ENCODE data around the gene AOPEP.

The AOPEP gene, protein sequence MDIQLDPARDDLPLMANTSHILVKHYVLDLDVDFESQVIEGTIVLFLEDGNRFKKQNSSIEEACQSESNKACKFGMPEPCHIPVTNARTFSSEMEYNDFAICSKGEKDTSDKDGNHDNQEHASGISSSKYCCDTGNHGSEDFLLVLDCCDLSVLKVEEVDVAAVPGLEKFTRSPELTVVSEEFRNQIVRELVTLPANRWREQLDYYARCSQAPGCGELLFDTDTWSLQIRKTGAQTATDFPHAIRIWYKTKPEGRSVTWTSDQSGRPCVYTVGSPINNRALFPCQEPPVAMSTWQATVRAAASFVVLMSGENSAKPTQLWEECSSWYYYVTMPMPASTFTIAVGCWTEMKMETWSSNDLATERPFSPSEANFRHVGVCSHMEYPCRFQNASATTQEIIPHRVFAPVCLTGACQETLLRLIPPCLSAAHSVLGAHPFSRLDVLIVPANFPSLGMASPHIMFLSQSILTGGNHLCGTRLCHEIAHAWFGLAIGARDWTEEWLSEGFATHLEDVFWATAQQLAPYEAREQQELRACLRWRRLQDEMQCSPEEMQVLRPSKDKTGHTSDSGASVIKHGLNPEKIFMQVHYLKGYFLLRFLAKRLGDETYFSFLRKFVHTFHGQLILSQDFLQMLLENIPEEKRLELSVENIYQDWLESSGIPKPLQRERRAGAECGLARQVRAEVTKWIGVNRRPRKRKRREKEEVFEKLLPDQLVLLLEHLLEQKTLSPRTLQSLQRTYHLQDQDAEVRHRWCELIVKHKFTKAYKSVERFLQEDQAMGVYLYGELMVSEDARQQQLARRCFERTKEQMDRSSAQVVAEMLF

DNA sequence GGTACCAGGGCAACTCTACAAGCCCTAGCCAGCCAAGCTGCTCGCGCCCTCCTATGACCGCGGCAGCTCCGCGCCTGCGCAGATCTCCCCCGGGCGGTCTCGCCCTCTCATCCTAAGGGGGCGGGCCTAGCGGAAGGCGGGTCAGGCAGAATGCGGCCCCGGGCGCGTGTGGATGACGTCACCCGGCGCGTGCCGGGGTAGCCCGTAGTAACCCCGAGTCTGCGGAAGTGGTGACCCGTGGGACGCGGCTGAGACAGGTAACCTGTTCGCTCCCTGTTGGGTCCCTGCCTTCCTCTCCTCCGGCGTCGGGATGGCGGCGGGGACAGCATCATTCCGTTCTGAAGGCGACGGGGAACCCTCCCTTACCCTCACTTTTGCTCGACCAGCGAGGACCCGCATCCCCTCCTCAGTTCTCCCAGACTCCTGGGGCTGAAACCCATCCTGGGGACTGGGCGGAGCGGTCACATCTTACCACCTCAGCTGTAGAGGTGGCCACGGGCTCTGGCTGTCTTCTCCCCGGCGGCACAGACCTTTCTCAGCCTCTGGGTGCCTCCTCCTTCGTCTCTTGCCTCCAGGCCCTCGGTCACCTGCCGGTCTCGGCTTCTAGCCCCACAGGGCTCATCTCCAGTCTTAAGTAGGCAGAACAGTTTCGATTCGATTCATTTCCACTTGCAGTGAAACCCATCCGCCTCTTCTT, at the start of gene AOPEP:
TSS of gene AOPEP (plus strand) at position 205 of the 697 bp plus-strand sequence. CDS start 33,085 bp downstream, outside the sequence.
- peak; percentile 96 to 98 for DNase-seq

DNA sequence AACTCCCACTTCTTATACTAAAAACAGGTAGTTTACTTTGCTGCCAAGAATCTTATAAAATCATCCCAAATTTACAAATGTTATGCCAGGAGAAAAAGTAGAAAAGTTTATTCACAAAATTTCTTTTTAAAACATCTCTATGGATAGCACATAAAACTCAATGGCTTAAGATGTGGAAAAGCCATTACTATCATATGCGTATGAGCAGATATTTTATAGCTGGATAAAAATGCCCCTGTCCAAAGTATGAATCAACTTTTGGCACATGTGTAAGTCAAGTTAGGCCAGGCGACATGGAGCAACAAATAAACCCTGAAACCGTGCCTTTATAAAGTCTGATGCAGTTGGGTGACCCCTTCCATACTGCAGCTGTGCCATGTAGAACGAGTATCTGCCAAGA, 48.6 kb upstream of the AOPEP start:
- DNase-seq: no peak

DNA sequence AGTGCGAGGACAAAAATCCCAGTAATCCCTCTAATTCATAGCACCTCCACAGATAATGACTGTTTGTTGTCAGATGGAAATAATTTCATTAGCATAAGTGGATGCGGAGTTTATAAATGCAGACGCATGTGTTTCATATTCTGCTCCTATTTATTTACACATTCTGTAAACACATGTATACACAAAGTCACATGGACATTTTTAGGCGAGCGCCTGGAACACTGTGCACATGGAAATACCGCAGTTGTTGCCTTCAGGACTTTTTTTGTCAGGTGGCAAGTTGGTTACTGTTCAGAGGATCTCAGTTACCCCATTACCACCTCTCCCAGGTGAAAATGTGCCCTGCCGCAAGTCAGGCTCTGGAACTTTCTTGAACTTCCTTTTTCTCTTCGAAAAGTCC, 46.9 kb upstream of the AOPEP start:
- DNase-seq: no peak

DNA sequence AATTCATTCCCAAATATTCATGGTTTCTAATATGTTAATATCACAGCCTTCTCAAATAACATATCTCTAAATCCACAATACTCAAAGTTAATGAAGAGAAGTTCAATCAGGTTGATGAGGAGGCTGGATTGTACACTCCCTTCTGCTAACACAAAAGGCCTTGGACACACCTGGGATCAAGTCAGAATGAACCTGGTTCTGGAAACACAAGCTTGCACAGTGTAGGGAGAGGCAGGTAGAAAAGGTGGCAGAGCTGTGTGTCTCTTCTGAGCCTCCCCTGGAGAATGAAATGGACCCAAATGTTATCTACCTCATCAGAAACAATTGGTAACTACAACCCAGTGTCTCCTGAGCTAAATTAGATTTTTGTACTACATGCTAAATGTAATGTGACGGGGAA, 46.5 kb upstream of the AOPEP start:
- no peak for DNase-seq

DNA sequence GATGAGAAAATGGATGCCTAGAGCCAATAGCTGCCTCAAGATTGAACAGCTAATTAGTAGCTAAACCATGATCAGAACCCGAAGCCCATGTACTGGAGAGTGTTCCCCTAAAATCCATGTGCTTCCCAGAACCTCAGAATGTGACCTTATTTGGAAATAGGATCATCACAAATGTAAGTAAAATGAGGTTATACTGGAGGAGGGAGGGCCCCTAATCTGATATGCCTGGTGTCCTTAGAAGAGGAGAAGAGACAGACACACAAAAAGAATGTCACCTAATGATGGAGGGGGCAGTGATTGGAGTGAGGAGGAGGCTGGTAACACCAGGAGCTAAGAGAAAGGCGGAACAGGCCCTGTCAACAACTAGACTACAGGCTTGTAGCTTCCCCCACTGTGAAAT, 45.9 kb upstream of the AOPEP start:
- DNase-seq: no peak

DNA sequence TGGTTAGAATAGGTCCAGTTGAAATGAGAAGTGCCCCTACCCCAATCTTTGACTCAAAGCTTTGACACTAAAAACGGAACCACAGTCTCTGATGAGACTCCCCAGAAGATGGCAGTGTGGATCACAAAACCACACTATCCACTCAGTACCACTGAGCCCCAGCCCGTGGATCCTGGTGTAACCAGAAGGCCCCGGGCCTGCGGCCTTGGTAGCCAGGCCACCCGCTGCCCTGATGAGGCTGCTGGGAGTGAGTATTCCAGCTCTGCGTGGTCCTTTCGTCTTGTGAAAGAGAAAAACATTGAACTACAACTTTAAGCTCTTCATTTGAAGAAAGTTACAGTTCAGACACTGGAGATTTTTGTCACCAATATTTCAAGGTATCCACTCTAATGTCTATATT, 45.0 kb upstream of the AOPEP start:
- peak; percentile 83 to 85 for DNase-seq

DNA sequence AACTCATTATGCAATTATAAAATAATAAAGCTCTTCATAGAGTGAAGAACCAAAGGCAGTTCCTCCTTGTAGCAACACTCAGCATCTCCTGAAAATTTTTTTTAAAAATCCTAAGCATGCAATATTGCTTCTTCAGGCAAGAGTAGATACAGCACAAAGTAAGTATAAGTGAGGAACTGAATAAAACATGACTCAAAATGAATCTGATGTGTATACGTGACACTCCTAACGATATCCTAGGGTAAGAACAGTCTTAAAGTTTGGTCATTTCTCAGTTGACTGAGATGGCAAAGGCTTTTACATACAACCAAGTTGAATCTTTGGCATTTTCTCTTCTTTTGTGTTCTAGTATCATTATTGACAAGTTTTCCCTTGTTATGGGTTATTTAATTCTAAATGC, 41.1 kb upstream of the AOPEP start:
- DNase-seq: no peak

DNA sequence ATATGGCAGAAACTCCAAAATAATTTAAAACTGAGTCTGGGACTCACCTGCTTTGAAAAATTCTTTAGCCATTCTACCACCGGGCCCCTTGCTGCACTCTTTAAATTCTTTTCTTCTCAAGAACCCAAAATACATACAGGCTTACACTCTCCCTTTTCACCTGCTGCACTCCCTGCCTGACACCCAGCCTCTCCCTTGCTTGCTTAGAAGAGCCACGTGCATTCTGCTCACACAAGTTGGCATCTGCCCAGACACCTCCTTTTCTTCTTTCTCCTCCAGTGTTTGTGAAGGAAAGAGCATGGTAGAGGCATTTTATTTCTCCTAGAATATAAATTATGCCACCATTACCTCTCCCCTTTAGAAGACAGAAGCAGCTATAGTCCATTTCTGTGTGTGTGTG, 39.0 kb upstream of the AOPEP start:
- DNase-seq: no peak

DNA sequence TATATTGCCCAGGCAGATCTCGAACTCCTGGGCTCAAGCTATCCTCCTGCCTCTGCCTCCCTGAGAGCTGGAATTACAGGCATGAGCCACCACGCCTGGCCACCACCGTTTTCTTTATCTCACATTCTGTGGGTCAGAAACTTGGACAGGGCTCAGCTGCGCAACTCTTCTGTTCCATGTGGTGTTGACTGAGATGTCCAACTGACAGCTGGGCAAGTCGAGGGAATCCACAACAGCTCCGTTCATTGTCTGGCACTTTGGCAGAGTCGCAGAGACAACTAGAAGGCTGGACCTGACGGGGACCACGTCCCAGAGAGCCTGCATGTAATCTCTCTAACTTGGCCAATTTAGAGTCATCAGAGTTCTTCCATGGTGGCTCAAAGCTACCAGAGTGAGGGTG, 36.2 kb upstream of the AOPEP start:
- no peak for DNase-seq

DNA sequence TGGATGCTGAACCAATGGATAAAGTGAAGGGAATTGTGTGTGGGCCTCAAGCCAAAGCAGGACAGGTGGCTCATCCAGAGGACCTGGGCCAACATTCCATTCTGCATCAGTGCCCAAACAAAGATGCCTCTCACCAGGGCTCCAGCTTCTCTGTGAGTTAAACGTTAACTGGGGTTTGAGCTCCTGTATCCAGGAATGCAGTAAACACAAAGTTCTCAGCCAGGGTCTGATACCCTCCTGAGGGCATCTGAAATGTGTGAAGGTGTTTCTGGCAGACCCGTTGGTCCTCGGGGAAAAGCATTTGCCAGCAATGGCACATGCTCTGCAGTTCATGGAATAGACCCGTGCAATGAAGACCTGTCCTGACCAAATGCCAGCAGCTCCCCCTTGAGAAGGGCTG, 33.9 kb upstream of the AOPEP start:
- DNase-seq: peak in 1 of 2 experiments; percentile 32

DNA sequence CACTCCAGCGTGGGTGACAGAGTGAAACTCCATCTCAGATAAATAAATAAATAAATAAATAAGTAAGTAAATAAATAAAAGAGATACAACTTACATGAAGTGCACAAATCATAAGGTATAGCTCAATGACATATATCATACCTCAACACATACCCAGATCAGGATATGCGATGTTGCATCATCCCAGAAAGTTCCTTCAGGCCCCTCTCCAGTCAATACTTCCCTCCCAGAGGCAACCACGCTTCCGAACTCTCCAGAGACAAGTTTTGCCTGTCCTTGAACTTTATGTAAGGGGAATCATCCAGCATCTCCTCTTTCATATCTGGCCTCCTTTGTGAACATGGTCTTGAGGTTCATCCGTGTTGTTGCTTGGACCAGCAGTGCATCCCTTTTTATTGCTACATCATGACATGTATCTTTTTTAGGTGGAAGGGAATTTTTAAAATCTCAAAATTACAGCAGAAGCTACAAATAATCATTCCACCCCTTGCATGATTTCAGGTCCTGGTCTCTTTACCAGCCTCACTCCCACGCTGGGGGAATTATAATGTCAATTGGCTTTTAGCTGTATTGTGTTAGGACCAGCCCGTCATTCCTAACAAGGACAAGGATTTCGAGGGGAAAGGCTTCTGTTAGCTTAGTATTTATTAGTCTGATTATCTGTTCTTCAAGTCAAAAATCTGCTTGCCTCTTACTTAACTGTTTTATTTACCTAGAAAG, 32.9 kb upstream of the AOPEP start:
- no peak for DNase-seq

DNA sequence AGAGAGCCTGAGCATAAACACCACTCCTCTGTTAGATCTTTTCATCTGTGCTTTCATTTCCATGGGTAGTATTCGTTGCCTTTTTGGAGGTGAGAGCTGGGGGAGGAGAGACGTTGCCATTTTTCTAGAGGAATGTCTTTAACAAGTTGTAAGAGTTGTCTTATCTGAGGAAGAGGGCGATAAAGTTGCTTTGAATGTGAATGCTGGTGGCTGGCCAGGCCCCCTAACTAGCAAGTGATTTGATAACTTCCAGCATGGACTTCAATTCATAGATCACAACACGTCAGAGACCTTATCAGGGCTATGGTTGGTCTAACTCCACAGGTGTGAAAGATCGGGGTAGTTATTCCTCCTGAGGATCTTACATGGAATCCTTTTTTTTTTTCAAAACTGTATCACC, 30.0 kb upstream of the AOPEP start:
- no peak for DNase-seq

DNA sequence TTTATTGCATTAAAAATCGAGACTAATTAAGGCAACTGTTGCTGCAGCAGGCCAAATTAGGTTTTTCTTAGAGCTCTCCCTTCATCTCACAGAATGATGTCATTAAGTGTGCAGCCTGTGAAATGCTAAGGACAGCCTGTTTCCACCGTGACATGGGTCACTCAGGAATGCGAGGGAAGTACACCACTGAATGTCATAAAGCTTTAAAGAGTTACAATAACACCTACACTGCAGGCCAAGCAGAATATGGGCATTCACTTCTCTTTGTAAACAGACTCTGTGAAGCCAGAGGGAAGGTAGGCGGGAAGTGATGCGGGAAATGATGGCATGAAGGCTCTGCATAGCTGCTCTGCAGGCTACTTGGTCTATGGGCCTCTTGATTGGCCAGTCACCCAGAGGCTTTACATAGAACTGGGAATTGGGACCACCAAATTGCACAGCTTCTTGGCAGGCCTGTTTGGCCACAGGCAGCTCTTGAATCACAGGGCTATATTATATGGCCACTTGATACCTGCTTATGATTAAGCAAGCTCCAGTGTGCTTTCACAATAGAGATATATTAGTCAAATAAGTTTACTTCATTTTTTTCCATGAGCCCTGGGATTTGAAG, 28.4 kb upstream of the AOPEP start:
- DNase-seq: no peak

DNA sequence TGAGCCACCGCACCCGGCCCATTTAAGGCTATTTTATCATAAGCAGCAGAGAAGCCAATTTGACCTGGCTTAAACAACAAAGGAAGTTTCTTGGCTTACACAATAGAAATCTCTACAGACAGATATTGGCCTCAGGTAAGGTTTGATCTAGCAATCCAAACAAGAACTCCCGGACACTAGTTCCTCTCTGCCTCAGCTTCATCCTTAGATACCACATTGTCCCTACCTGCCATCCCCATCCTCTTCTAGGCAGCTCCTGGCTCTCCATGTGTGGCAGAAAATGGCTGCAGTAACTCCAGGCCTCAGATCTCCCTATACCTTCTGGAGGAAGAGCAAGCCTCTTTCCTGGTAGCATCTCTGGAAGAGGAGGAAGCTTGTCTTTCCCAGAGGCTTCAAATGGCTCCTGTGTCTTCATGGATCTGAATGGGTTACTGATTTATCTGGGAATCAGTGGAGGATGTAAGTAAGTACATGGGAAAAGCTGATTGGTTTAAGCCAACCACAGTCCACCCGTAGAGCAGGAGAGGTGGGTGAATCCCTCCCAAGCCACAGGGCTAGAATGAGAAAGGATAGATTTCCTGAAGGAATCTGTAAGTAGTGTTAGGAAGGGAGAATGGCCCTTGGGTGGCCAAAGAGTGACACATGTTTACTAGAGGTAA, 26.7 kb upstream of the AOPEP start:
- DNase-seq: no peak

DNA sequence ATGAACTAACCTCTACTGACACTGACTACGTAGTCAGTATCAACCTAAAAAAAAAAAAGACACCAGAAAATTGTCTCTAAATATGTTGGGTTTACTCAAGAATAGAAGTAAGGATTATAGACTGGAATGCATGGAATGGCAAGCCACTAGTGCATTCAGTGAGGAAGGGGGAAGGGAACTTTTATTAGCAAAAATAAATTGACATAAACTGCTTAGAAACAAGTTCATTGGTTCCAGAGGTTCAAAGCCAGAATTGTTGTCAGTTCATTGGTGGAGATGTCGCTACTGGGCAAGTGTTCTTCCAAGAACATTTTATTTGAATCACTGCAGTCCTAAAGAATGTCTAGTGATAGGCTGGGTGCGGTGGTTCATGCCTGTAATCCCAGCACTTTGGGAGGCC, 26.1 kb upstream of the AOPEP start:
- DNase-seq: no peak

DNA sequence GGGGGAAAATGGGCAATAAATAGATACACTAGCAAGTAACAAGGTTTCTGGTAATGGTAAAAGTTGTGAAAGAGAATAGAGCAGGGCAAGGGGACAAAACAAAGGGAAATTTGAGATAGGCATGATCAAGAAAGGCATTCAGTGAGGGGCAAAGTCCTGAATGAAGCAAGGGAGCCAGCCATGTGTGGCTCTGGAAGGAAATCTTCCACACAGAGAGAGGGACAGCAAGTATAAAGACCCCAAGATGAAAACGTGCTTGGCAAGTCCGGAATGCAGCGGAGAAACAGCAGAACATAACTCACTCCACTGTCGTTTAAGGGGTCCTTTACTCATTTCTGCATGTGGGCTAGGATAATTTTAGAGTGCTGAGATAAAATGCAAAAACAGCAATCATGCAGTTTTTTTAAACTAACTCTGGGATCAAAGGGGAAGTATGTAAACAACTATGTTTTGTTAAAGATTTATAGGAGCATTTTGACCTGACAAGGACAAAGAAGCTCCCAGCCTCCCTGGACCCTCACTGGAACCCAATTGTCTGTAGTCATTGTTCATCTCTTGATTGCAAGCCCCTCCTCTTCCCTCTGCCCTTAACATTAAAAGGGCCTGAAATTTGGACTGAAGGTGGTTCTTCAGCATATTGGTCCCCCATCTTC, 22.9 kb upstream of the AOPEP start:
- DNase-seq: no peak

DNA sequence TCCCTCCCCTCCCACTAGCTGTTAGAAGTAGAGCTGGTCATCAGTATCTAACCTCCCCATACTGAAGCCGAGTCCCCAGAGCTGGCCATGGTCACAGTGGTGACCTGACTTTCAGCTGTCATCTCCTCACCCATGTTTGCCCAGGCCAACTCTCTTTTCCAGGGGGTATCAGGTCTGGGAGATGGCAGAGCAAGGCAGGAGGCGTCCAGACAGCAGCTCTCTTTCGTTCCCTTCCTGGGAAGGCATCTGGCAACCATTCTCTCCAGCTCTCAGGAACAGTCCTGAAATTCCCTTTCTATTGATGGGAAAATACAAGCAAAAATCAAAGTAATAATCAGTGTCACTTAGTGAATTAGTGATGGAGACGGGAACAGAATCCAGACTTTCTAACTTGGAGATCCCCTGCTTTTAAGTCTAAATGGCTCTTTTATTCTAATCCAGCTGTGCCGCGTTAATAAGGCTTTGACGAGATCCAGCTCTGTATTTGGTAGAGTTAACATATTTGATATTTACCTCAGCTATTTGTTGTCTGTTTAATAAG, 21.3 kb upstream of the AOPEP start:
- no peak for DNase-seq

DNA sequence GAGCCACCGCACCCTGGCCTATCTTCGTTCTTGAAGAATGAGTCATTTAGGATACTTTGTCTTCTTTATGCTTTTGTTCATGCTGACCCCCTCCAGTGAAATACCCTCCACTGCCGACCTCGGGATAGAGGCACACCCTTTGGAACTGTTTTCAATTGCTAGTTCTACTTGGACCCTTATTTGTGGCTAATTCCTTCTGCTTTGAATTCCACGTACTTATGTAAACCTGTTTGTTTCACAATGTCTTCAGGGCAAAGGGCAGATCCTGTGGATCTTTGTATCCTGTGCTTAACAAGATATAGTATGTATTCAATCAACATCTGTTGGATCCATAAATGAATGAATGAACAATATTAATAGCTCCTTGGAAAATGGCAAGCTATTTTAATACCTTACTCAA, 19.6 kb upstream of the AOPEP start:
- no peak for DNase-seq

DNA sequence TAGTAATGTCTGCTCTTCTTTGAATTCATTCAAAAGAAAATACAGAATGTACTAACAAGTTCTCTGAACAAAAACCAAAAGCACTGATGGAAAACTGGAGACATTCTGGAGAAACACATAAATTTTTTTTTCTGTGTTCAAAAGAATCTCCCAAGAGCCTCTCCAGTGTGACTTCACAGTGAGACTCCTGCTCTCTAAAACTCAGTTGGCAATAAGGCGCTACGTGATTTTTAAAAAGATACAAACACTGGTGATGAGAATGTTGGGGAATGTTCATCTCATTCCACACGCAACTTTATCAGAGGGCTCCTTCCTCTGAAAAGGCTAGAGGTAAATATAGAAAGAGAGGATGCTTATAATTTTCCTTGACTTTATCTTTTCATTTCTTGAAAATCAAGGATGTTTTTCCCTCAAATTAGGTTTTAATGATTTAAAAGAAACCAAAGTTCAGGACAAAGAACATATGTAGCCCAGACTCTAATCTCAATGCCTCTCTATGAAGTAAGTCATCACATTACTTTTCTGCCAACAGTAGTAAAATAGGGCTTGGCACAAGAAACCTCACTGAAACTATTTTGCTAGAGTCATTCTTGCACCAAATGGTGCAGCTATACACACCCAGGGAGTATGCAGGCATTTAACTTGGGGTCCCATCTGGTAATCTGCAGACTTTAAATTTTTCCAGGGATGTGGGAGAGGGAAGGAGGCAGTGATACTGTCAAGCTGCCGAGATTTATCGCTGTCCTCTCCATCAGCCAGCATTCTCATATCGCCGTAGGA, 12.9 kb upstream of the AOPEP start:
- DNase-seq: no peak

DNA sequence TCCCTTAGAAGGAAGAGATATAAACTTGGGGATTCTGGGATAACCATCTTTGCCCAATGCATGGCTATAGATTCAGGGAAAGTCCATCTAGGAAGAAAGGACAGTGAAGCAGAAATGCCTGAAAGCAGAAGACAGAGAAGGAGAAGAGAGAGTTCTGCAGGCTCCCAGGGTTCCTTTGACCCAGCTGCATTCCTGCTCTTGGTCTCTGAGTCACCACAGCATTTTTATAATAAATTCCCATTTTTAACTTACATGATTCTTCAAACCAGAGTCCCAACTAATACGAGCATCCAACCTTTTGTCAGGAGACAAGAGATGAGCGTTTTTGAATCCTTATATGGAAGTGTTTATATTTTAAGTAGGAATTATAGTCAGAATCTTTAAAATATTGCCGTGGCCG, 12.0 kb upstream of the AOPEP start:
- no peak for DNase-seq
